ENCODE results near the gene PRKAA1. TPM values are rescaled to one million over a fixed set of nuclear protein-coding genes. Genes with fewer than 3 reads are reported as not detected.

PRKAA1 gene
- total and polyA plus RNA-seq, 2 of the 13 experiments (the other 11 are each of a cell fraction or from before 2014, with no cell fraction given): 36.6 to 58.0 TPM

- Histone ChIP-seq H3K36me3 (replicated peaks in 1 of 2; ENCODE audit: control insufficient read depth in 1 of 2, insufficient read depth in 2 of 2, low read length in 2 of 2) (peaks cover 8 to 42% of the 10 kb centered on the region in 2 experiments), H4K20me1 (ENCODE audit: insufficient read depth, low read length) (peaks cover 39% of the 10 kb centered on the region), H3K4me1 (ENCODE audit: insufficient read depth, low read length) (peaks cover 46% of the 10 kb centered on the region), H3K79me2 (ENCODE audit: insufficient read depth, low read length) (peaks cover 27% of the 10 kb centered on the region), H2AFZ (ENCODE audit: low read length) (peak within 1 kb of the TSS; percentile 75), H3K9ac (ENCODE audit: insufficient read depth, low read depth, low read length) (peak within 1 kb of the TSS; percentile 97), H3K4me2 (ENCODE audit: low read depth, low read length) (peak within 1 kb of the TSS; percentile 92), H3K9me3 (ENCODE audit: low read length) (no peaks in the 10 kb centered on the region), H3K27me3 (ENCODE audit: control insufficient read depth in 1 of 2, insufficient read depth in 2 of 2, low read length in 2 of 2) (no peaks in the 10 kb centered on the region; a peak in 1 of 5 replicates), H3K4me3 (replicated peaks in 1 of 3; ENCODE audit: insufficient read depth in 1 of 3, low read depth in 2 of 3, low read length in 3 of 3) (peak within 1 kb of the TSS; percentile 61 to 82 (median 82)), H3K27ac (ENCODE audit: extremely low read length, insufficient read depth, low read length) (peak within 1 kb of the TSS; percentile 84)
- intact Hi-C loops (cut with micrococcal nuclease; ENCODE audit: unreplicated experiment): loop anchor here (1.0 to 2.0 kb wide), 3 partner anchors 37 to 80 kb away; partner anchors contain the start of genes PRKAA1 and TTC33
- BruUV-seq (replicated peaks): TSS peak; percentile 99
- 10% methylated on average over 16 of the region's 61 CpGs for WGBS (ENCODE audit: low lambda C conversion rate)
- FAIRE-seq: peak; percentile 80
- ChIA-PET POLR2A (interaction anchor here (1.0 to 1.5 kb wide), 8 partner anchors 10 to 1090 kb away, joined by 3 to 9 read pairs (median 3); partner anchors contain the start of genes FBXO4 and RIMOC1), CTCF (ENCODE audit: low intra/inter-chr PET ratio, low total read pairs) (no interaction called here)
- ATAC-seq: peak; percentile 98
- peak; percentile 94 for DNase-seq (ENCODE audit: low spot score)
- in situ Hi-C loops (cut with HindIII; ENCODE audit: extremely low pct_ligation_motif_present, low pct_unique_long_range_greater_than_20kb): loop anchor here (5.0 kb wide), 1 partner anchor 78 kb away; the partner anchor contains the start of gene TTC33
- peak; percentile 80 for TF ChIP-seq ESRRA (CRISPR knock-in tag; IDR thresholded peaks at IDR 0.05; ENCODE audit: low read depth)
- no peak for TF ChIP-seq GFI1 (CRISPR knock-in tag; IDR thresholded peaks at IDR 0.05; ENCODE audit: borderline replicate concordance)
- 0 out of 2 replicates have a peak, but pooled peaks have one; percentile 70 for TF ChIP-seq PRDM10 (CRISPR knock-in tag; IDR thresholded peaks at IDR 0.05; ENCODE audit: low read depth)
- peak; percentile 93; the same call in 1 of the 2 replicates for TF ChIP-seq KDM4B (CRISPR knock-in tag; IDR thresholded peaks at IDR 0.05)
- peak; percentile 65; the same call in 1 of the 2 replicates for TF ChIP-seq ZNF30 (CRISPR knock-in tag; IDR thresholded peaks at IDR 0.05)
- TF ChIP-seq, protein P1, sequence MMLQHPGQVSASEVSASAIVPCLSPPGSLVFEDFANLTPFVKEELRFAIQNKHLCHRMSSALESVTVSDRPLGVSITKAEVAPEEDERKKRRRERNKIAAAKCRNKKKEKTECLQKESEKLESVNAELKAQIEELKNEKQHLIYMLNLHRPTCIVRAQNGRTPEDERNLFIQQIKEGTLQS (CRISPR knock-in tag; IDR thresholded peaks at IDR 0.05): peak; percentile 37; the same call in 1 of the 2 replicates
- peak; percentile 98 for TF ChIP-seq ZNF687 (CRISPR knock-in tag; IDR thresholded peaks at IDR 0.05)
- 0 out of 2 replicates have a peak, but pooled peaks have one; percentile 58 for TF ChIP-seq ZMYM2 (CRISPR knock-in tag; IDR thresholded peaks at IDR 0.05)
- TF ChIP-seq ZIK1 (CRISPR knock-in tag; IDR thresholded peaks at IDR 0.05; ENCODE audit: borderline replicate concordance, low read depth): no peak
- TF ChIP-seq, protein P2, sequence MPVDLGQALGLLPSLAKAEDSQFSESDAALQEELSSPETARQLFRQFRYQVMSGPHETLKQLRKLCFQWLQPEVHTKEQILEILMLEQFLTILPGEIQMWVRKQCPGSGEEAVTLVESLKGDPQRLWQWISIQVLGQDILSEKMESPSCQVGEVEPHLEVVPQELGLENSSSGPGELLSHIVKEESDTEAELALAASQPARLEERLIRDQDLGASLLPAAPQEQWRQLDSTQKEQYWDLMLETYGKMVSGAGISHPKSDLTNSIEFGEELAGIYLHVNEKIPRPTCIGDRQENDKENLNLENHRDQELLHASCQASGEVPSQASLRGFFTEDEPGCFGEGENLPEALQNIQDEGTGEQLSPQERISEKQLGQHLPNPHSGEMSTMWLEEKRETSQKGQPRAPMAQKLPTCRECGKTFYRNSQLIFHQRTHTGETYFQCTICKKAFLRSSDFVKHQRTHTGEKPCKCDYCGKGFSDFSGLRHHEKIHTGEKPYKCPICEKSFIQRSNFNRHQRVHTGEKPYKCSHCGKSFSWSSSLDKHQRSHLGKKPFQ (CRISPR knock-in tag; IDR thresholded peaks at IDR 0.05; ENCODE audit: insufficient replicate concordance): no peak
- TF ChIP-seq FOSL1 (CRISPR knock-in tag; IDR thresholded peaks at IDR 0.05; ENCODE audit: borderline replicate concordance): no peak
Measured at GRCh38 chr5:40834849-40835787, 36.9 kb upstream of the PRKAA1 start, which contains the start of gene RPL37. RPL37 (minus strand) TSS chr5:40835222; CDS start chr5:40835185, 37 bp downstream.

Measured in HepG2 (cell line).